HG03025 (cell line): ENCODE results near the gene MTOR.

Source experiments
- ATAC-seq: cut with Tn5 transposase; IDR thresholded peaks from one replicate; pipeline ENCODE4 v1.9.1; 2021; ENCODE audit warnings: mild to moderate bottlenecking, moderate library complexity; ENCODE audit not compliant: unreplicated experiment, low FRiP score

MTOR gene

DNA sequence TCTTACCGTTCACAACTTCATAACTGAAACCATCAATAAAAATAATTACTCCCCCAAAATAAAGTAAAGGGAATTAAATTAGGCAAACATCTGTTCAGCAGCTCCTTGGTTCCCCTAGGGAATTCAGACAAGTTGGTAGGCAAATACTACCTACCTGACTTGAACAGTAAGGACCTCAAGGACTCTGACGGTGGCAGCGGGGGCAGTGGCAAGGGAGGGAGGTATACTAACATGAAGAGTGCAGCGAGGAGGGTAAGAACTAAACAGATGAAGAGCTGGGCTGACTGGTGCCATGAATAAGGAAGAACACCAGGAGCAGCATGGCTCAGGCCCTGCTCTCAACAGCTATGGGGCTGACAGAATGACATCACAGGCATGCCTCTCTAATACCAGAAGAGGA is 33.1 kb downstream of the MTOR start:
- ATAC-seq = no peak

DNA sequence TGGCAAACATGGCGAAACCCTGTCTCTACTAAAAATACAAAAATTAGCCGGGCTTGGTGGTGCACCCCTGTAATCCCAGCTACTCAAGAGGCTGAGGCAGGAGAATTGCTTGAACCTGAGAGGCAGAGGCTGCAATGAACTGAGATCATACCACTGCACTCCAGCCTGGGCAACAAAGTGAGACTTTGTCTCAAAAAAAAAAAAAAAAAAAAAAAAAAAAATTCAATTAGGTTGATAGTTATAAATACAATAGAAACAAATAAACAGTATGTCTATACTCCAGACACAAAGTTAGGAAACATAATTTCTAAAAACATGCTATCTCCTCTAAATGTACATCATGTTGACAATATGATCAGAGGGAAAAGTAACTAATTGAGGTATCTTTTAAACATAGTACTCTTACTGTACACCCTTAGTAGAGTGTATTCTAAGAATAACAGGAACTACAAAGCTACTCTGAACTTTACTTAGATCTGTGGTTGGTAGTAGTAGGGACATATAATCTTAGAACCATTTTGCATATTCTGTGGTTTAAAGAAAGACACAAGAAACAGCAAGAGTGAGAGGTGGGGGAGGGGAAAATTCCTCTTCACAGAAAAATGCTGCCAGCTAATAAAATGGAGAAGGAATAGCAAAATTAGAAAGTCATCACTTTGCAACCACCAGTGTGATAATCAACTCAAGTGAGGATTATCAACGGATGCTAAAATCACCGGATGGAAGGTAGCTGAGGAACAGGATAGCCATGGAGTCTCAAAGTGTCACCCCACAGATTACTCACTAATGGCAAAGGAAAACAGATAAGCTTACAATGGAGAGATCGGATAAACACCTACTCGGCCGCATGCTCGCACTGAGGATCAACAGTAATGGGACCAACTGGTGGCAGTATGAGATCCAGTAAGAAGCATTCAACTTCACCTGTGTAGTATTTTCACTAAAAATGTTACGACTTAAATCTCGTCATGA is 35.0 kb downstream of the MTOR start:
- ATAC-seq = no peak

DNA sequence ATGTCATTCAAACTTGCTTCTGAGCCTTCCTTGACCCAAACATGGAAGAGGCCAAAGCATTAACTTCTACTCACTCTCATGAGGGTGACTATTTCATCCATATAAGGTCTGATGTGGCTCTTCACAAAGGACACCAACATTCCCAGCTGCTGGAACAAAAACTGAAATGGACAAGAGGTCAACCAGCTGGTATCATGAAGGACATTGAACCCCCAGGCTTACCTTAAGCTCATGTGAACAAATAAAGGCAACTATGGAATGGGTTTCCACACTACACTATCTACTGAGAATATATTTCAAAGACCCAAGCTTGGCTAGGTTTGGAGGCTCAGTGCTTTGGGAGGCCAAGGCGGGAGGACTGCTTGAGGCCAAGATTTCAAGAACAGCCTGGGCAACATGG is 46.3 kb downstream of the MTOR start:
- no peak for ATAC-seq

DNA sequence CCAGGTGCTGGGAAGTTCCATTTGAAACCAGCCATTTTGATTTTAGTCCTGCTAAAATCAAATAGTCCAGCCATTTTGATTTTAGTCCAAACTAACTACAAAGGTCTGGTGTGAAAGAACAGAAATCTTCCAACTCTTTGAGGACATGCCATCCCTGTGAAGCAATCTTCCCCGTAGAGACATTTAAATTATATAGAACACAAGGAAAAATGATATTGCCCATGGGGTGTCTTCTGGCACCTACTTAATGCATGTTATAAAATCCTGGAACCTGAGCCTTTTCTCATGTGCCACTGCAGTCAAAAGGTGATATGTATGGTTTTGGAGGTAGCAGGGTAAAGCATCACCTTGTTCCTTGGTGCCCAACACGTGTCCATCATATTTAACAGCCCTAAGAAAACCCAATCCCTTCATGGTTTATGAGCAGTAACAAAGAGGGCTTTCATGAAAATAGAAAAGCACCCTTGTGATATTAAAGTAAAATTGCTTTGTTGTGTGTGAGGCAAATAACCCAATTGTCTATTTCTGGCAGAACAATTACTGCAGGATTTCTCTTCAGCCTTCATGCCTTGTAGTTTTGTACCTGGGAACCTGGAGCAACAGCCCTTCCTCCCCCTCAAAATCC is 46.9 kb downstream of the MTOR start:
- no peak for ATAC-seq

DNA sequence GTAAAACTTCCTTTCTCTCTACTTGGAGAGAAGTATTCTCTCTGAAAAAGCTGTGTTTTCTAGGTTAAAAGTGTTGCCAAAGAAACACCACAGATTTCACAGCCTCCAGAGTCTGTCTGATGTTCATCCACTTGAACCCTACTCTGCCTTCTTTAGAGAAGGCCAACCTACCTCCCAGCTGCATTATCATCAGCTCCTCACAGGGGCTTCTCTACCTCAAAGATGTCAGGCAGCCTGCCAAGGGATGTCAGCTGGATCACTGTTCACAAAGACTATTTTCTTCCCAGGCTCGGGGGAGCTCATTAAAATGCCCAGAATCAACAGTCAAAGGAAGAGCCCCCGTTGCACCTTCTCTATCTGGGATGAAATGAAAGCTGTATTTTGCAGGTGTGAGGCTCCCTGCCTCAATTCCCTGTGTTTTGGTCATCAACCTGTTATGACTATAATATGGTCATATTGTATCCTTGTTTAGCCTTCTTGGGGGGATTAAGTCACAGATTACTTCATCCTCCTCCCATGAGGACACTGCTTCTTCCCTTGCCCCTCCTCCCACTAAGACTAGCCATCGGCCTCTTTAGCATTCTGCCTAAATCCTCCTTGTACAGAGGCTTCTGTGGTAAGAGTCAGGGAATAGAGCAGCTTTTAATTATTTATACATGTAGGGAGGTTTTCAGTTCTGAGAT is 47.5 kb downstream of the MTOR start:
- no peak for ATAC-seq

DNA sequence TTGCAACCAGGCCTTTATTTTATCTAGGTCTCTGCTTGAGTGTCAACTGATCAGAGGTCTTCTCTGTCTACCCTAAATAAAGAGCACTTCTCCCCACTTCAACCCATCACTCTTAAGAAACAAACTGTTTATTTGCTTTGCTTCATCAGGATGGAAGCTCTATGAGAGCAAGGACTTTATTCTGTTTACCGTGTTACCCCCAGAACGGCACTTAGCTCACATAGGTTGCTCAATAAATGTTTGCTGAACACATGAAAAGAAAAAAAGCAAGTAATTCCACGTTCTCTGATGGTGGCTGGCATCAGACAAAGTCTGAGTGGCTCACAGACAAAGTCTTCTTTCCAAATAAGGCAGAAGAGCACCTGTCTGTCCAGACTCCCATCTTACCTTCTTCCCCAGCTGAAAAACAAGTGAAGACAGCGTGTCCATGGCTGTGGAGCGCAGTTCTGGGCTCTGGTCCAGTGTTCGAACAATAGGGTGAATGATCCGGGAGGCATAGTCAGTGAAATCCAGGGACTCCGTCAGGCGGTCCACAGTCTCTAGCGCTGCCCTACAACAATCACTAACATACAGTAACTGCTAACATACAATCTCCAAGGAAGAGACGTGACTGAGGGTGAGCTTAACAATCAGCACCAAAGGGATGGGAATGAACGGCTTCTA is 50.3 kb downstream of the MTOR start:
- no peak for ATAC-seq

DNA sequence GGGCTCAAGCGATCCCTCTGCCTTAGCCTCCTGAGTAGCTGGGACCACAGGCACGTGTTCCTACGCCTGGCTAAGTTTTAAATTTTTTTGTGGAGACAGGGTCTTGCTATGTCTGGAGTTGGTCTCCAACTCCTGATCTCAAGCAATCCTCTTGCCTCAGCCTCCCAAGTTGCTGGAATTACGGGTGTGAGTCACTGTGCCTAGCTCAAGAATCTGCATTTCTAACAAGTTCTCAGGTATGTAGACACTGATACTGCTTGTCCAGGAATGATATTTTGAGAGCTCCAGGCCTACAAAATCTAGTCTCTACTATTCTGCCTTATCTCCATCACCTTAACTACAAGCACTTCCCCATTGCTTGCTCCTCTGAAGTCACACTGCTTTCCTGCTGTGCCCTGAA is 50.9 kb downstream of the MTOR start:
- no peak for ATAC-seq

DNA sequence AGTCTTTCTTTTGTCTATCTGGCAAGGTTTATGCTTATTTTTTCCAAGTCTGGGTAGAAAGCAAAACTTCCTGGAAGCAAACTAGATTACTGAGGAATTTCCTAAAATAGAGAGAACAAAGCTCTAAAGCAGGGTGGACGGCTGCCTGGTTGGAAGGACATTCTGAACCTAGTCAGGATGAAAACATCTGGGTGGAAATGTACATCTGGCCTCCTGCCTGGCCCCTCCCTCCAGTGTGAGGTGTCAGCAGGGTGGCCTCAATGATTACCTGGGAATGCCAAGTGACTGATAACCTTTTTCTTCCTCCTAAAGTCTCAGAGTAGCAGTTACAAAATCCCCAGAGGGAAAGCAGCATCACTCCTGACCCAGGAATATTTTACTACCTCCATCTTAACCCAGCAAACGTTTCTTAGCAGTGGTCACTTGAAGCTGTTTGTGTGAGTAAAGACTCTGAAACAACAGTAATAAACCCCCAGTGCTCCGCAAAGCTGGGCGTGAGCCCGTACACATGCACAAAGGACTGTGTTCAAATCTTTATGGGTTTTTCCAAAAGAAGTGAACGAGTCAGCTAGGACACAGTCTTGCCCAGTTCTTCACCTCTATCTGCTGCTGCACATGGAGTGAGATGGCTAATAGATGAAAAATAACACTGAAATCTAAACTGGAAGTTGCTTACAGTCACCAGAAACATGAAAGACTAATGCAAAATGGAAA is 54.3 kb downstream of the MTOR start:
- ATAC-seq = no peak

DNA sequence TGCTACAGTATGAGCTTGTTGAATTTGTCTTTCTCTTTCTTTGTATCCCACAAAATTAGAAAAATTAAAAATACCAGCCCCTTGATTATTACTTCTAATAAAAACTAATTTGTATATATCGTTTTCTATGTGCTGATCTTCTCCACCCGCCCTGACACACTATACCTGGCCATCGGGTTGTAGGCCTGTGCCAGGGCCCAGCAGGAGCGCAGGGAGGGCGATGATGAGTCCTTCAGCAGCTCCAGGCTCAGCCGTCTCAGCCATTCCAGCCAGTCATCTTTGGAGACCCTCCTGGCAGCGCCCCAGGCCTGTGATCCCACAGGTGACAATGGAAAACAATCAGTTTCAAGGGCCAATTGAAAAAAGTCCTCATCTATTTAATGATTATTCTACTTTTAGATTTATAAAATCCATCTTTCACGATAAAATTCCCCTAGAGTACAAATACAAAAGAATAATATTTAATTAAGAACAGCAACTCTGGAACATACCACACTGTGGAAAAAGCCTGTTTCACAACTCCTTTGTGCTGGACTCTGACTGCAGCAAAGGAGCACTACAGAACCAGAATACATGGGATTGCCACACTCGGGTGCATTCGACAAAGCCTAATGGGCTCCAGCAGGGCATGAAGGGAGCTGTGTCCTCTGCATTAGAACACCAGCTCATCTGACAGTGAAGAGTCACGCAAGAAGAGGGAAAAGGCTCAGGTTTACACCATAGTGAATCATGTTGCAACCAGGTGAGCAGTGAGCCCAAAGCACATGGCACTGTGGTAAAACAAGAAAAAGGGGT is 57.8 kb downstream of the MTOR start:
- no peak for ATAC-seq

DNA sequence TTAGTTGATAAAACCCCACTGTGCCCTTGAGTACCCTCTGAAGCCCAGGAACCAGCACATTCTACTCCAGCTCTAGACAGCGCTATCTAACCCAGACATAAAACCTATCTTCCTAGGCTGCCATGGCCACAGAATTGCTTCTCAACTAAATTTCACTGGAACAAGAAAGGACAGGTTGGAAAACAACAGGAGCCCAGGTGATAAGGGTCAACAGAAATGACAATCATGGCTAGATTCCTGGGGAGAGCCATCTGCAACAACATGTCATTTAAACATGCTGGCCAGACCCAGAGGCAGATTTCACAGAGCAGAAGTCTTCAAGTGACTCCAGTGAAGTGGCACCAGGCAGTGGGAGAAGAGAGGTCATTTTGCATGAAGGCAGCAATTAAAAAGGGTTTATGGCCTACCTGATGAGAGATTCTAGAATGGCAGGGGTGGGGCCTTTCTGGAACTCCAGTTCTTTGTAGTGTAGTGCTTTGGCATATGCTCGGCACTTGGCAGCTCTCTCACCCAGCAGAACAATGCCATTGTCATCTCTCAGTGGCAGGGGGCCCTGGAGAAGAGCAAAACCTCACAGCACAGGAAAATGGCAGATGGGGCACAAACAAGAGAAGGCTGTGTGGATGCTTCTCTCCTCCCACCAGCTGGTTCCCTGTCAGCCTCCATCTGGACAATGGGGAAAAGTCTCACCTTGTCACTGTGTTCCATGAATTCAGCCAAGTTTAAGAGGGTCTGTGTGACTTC is 63.3 kb downstream of the MTOR start:
- ATAC-seq = no peak

DNA sequence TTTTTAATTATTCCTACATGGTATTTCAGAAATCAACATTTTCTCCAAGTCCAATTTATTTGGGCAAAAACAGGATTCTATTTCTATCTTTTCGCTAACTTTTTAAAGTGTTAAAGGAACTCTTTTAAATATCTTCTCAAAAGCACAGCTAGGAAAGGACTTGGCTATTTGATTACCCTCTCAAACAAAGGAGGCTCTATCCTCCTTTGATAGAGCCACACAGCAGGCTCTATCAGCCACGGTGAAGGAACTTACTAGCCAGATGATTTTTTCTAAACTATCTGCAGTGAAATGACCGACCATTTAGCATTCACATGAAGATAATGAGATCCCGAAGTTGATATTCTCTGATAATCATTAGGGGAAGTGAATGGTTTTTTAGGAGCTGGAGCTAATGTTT is 64.1 kb downstream of the MTOR start:
- ATAC-seq = no peak

DNA sequence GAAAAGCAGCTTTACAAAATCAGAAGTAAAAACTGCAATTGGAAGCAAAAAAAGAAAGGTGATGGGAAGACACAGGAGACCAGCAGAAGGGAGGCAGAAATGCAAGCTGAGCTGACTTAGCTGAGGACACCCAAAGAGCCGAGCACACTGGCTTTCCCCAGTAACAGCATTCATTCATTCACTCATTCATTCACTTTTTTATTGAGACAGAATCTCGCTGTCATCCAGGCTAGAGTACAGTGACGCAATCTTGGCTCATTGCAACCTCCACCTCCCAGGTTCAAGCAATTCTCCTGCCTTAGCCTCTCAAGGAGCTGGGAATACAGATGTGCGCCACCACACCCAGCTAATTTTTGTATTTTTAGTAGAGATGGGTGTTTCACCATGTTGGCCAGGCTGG is 65.0 kb downstream of the MTOR start:
- no peak for ATAC-seq

DNA sequence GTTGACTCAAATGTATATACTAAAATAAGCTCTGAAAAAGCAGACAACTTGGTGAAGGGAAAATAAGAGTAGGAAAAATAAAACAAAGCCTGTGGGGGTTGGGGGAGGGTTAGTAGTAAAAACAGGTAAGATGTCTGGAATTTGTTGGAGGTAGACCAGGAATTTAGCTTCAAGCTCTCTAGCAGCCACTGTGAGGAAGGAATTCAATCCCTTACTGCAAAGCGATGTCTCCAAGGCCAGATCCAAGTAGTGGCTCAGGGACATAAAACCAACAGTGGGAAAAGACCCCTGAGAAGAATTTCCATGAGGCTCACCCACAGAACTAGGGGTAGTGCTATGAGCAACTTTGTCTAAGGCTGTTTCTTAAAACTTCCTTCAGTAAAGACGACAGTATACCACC is 65.4 kb downstream of the MTOR start:
- no peak for ATAC-seq

DNA sequence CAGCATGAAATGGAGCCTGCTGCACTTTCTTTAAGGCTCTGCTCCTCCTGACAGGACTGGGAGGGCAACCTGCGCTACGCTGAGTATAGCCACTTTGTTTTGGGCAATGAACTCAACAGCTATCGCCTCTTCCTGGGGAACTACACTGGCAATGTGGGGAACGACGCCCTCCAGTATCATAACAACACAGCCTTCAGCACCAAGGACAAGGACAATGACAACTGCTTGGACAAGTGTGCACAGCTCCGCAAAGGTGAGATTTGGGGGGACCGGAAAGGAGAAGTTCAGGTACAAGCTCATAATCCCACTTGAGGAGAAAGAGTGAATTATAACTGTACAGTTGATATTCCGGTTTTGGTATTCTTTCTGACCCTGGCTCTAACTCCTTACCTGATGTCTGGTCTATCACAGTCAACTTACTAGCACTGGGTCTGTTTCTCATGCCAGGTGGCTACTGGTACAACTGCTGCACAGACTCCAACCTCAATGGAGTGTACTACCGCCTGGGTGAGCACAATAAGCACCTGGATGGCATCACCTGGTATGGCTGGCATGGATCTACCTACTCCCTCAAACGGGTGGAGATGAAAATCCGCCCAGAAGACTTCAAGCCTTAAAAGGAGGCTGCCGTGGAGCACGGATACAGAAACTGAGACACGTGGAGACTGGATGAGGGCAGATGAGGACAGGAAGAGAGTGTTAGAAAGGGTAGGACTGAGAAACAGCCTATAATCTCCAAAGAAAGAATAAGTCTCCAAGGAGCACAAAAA is 67.8 kb downstream of the MTOR start:
- no peak for ATAC-seq

DNA sequence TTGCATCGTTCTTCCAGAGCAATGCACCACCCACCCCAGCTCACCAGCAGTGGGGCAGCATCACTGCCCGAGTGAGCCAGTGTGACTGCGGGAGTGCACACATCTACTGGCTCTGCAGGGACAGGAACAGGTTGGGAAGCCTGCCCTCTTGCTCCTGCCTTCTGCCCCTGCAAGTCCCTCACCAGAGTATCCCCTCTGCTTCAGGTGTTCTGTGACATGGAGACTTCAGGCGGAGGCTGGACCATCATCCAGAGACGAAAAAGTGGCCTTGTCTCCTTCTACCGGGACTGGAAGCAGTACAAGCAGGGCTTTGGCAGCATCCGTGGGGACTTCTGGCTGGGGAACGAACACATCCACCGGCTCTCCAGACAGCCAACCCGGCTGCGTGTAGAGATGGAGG is 69.0 kb downstream of the MTOR start:
- no peak for ATAC-seq

DNA sequence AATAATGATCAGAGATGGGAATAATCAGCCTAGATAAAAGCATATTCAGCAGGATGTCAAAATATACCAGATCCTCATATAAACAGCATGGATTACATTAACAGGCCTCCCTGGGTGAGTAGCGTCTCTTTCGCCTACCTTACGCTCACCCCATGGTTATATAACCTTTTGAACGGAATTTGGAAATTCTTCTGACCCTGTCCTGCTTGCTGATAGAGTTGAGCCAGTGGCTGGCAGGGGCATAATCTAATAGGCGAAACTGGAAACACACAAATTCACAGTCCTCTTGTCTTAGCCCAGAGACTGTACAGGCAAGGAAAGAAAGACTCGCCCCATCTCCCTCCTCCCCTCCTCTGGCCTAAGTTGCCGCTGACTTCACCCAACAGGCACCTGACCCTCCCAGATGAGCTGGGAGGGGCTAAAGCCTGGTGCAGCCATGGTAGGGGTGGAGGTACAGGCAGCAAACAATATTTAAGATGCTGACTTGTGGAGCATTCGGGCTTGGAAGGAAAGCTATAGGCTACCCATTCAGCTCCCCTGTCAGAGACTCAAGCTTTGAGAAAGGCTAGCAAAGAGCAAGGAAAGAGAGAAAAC is 73.4 kb downstream of the MTOR start, which contains the start of gene ANGPTL7:
Gene ANGPTL7 (plus strand): TSS at position 498 of the 594 bp plus-strand sequence. CDS start 225 bp downstream, outside the sequence.
- ATAC-seq = no peak

DNA sequence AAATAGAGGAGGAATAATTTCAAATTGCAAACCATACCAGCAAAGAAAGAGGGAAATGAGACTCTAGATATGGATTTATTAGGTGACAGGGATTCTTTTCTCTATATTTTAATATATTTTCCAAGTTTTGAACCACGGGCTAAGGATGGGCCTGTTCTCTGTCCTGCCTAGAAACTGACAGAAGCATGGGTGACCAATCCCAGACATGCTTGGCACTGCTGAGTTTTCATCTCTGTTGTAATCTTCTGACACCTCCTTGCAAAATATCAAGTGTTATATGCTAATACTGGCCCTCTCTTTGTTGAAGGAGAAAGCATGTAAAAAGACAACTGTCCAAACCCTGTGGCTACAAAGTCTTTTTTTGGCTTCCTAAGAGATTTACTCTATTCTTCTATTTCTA is 74.0 kb downstream of the MTOR start:
- no peak for ATAC-seq

DNA sequence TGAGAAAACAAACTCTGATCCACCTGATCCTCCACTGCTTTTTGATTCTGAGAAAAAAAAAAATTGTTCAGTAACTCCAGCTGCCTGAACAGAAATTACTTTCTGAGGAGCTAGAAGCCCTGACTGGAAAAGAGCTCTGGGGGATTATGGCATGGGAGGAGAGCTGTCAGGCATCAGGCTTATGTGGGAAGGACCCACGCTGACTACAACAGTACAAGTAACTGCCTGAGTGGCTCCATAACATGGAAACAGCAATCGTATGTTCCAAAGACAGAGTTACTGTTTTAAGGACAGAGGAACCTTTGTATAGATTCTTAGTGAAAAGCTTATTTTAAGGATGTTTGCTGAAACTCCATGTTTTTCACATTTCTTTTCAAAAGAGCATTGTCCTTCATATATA is 74.4 kb downstream of the MTOR start:
- no peak for ATAC-seq
